Left ventricle myocardium inferior (tissue), 1 donor: ENCODE measurements around the gene EHD4. TPM values are rescaled to one million over a fixed set of nuclear protein-coding genes. Genes with fewer than 3 reads are reported as not detected.

Experiments used
- DNase-seq: peaks from one replicate; pipeline ENCODE4 v3.0.0-alpha.2; 2020
- H3K27ac ChIP-seq: fragments of 200-600 bp; replicated peaks from 2 replicates; pipeline ENCODE4 v1.8.0; 2021
- H3K27me3 ChIP-seq: fragments of 200-600 bp; 2 replicates; pipeline ENCODE4 v1.8.0; 2021; ENCODE audit warnings: low read depth
- H3K36me3 ChIP-seq: fragments of 200-600 bp; 2 replicates; pipeline ENCODE4 v1.8.0; 2021
- H3K4me1 ChIP-seq: fragments of 200-600 bp; 2 replicates; pipeline ENCODE4 v1.8.0; 2021
- H3K4me3 ChIP-seq: fragments of 200-600 bp; 2 replicates; pipeline ENCODE4 v1.8.0; 2021; ENCODE audit warnings: mild to moderate bottlenecking, moderate library complexity
- H3K9me3 ChIP-seq: fragments of 200-600 bp; replicated peaks from 2 replicates; pipeline ENCODE4 v1.8.0; 2021
- intact Hi-C: fragments of 100-400 bp; cut with micrococcal nuclease; formaldehyde crosslinking; loops from one replicate; pipeline ENCODE4 v1.11.0; 2022
- total RNA-seq: library from RNA; stranded (reverse); fragmentation: NEBNext Ultra II Directional; extraction: Animal tissue kit (Norgen Biotek cat#: 25700); gene quantifications from one replicate; pipeline ENCODE4 v1.2.1, GENCODE V29; 2021
- TF ChIP-seq, protein P1 (sequence below): fragments of 200-600 bp; IDR thresholded peaks from 2 replicates; pipeline ENCODE4 v1.8.0; 2021; ENCODE audit warnings: antibody characterized with exemption, mild to moderate bottlenecking, borderline replicate concordance
- donor health status: DM: no; HTN: yes; CAD: no; lungs with severe emphysema.

EHD4 gene
- total RNA-seq, 1 donor from 2014 or later, result 46.4 TPM

DNA sequence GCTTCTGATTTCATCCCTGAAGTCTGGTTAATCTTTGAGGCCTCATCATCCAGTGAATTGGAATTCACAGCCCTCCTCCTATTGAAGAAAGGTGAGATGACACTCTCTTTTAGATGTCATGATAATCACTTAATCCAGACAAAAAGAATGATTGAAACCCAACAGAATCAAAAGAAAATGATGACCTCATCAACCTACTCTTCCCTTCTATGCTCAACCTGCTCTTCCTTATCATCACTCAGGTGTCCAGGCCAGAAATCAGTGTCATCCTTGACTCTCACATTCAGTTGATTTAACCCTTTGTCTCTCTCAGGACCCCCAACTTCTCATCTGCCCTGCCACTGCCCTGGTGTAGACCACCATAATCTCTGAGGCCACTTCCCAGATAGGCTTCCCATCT is 36.7 kb upstream of the EHD4 start:
- no peaks in the 10 kb centered on the region for H3K9me3 ChIP-seq
- TF ChIP-seq, protein P1, sequence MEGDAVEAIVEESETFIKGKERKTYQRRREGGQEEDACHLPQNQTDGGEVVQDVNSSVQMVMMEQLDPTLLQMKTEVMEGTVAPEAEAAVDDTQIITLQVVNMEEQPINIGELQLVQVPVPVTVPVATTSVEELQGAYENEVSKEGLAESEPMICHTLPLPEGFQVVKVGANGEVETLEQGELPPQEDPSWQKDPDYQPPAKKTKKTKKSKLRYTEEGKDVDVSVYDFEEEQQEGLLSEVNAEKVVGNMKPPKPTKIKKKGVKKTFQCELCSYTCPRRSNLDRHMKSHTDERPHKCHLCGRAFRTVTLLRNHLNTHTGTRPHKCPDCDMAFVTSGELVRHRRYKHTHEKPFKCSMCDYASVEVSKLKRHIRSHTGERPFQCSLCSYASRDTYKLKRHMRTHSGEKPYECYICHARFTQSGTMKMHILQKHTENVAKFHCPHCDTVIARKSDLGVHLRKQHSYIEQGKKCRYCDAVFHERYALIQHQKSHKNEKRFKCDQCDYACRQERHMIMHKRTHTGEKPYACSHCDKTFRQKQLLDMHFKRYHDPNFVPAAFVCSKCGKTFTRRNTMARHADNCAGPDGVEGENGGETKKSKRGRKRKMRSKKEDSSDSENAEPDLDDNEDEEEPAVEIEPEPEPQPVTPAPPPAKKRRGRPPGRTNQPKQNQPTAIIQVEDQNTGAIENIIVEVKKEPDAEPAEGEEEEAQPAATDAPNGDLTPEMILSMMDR, result no peak
- no peaks in the 10 kb centered on the region for H3K36me3 ChIP-seq
- intact Hi-C loops, result no loop called here
- H3K27me3 ChIP-seq, result no peaks in the 10 kb centered on the region
- H3K4me3 ChIP-seq, result no peak overlapping the region
- no peak overlapping the region for H3K27ac ChIP-seq
- no peak for DNase-seq
- H3K4me1 ChIP-seq, result no peaks in the 10 kb centered on the region

DNA sequence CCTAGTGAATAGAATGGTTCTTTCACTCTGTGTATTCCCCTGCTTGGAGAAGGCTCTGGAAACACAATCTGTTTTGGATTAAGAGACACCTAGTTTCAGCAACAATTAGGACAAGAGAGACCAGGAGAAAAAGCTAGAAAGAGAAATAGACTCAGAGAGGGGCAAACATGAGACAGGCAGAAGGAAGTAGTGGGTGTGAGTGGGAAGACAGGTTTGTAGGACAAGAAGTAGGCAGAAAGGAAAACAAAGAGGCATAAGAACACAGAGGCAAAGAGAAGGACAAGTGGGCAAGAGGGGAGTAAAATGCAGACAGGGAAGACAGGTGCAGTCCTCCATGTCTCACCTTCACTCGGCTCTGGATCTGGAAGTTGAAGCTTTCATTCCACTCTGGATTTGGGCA is 35.0 kb upstream of the EHD4 start:
- Histone ChIP-seq H3K27me3 (no peaks in the 10 kb centered on the region), H3K9me3 (no peaks in the 10 kb centered on the region), H3K36me3 (no peaks in the 10 kb centered on the region), H3K4me3 (no peak overlapping the region), H3K27ac (no peak overlapping the region), H3K4me1 (peaks cover 4% of the 10 kb centered on the region)
- no peak for DNase-seq
- intact Hi-C loops, result no loop called here
- TF ChIP-seq, protein P1, result no peak

DNA sequence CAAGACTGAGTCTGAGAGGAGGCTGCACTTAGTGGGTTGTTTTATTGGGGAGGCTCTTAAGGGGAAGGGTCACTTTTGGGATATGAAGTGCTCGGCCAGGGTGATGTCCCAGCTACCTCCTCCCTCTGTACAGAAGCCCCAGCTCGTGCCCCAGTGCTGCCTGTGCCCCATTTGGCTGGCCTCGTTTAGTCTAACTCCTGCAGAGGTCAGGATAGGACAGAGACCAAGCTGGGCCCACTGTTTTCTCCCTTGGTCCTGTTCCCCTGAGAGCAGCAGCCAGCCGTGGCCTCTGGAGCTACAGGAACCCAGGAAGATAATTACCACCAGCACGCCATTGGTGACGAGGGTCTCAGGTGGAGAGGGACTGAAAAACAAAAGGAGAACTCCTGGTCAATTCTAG is 30.0 kb upstream of the EHD4 start:
- Histone ChIP-seq H3K27ac (no peak overlapping the region), H3K4me3 (no peak overlapping the region), H3K9me3 (no peaks in the 10 kb centered on the region), H3K4me1 (peaks cover 6% of the 10 kb centered on the region), H3K27me3 (no peaks in the 10 kb centered on the region), H3K36me3 (no peaks in the 10 kb centered on the region)
- intact Hi-C loops, result no loop called here
- TF ChIP-seq, protein P1, result peak; percentile 16
- no peak for DNase-seq

DNA sequence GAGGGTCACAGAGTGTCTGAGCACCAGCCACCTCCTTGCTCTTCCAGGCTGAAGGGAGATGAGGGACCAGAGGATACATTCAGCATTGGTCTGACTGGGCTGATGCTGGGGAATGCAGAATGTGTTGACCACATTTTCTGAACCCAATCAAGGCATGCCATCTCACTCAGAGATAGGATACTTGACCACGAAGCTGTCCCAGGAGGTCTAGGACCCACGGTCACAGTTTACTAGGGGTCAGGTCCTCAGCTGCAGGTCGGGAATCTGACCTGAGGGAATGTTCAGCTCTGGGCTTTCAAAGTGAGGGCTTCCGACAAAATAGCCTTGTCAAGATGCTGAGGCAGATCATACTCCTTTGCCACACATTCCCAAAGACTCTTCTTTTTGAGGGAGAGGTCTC is 28.9 kb upstream of the EHD4 start:
- no peak for DNase-seq
- intact Hi-C loops, result no loop called here
- H3K9me3 ChIP-seq, result no peaks in the 10 kb centered on the region
- H3K36me3 ChIP-seq, result no peaks in the 10 kb centered on the region
- H3K27ac ChIP-seq, result no peak overlapping the region
- H3K4me3 ChIP-seq, result no peak overlapping the region
- TF ChIP-seq, protein P1, result no peak
- H3K4me1 ChIP-seq, result peaks cover 6% of the 10 kb centered on the region
- H3K27me3 ChIP-seq, result no peaks in the 10 kb centered on the region

DNA sequence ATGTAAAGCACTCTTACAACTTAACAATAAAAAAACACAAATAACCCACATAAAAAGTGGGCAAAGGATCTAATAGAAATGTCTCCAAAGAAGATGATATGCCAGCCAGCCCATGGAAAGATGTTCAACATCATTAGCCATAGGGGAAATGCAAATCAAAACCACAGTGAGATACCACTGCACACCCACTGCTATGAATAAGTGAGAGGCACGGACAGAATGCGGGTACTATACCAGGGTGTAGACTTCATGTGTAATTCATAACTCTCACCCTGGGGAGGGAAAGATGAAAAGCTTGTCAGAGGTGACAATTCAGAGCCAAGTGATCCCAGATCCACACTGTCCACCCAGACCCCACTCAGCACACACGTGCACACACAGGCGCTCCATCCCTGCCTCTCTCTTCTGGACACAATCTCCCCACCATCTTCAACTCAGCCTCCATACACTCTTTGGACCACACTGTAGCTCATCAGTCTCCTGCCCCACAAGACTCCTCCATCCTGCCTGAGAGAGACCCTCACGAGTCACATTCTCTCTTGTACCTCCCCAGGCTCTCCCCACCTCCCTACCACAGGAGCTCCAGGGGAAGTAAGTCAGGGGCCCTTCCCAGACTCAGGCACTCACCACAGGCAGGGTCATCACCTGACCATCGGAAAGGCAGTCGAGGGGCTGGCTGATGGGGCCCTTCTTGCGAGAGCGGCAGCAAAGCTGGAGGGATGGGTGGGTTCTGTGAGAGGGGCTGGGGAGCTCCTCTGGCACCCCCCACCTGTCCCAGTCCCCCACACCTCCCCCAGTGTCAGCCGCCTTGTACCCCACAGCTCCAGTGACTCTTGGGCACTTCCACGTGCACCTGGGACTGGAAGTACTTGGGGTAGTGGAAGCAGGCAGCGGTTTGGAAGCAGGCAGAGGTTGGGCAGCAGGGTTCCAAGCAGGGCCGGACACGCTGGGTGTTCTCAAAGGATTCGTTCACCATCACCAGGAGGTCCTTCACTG is 27.2 kb upstream of the EHD4 start:
- Histone ChIP-seq H3K4me3 (no peak overlapping the region), H3K9me3 (no peaks in the 10 kb centered on the region), H3K27ac (no peak overlapping the region), H3K27me3 (no peaks in the 10 kb centered on the region), H3K4me1 (peaks cover 6% of the 10 kb centered on the region), H3K36me3 (no peaks in the 10 kb centered on the region)
- no peak for DNase-seq
- TF ChIP-seq, protein P1, result no peak
- intact Hi-C loops, result no loop called here
